OCI-LY3 (cell line): ENCODE results near the gene PDCL3.

ENCODE experiments used
- H2AFZ ChIP-seq: fragments of 200-600, 300-600 bp; shearing (Covaris generic); 2 replicates; pipeline ENCODE4 v1.6.0; 2014; ENCODE audit warnings: antibody characterized with exemption, low read depth, low read length
- H3K27ac ChIP-seq: fragments of 200-600, 300-600 bp; sonication (generic); 2 replicates; pipeline ENCODE4 v1.5.1; 2014; ENCODE audit warnings: mild to moderate bottlenecking, low read length, moderate library complexity, mixed read lengths
- H3K27me3 ChIP-seq: fragments of 200-600, 300-600 bp; sonication (generic); 2 replicates; pipeline ENCODE4 v1.6.1; 2014; ENCODE audit warnings: low read depth, low read length, mixed read lengths
- H3K36me3 ChIP-seq: fragments of 200-600, 300-600 bp; sonication (generic); replicated peaks from 2 replicates; pipeline ENCODE3; 2014; ENCODE audit warnings: low read depth, low read length, mixed read lengths
- H3K4me1 ChIP-seq: fragments of 300-600, 200-600 bp; sonication (generic); 2 replicates; pipeline ENCODE4 v1.6.1; 2014; ENCODE audit warnings: low read length, mixed read lengths
- H3K4me2 ChIP-seq: fragments of 200-600, 300-600 bp; sonication (generic); 2 replicates; pipeline ENCODE4 v1.6.1; 2014; ENCODE audit warnings: low read length, mixed read lengths
- H3K4me3 ChIP-seq: fragments of 300-600, 200-600 bp; sonication (generic); 2 replicates; pipeline ENCODE4 v1.5.1; 2014; ENCODE audit warnings: antibody characterized with exemption, mild to moderate bottlenecking, low read length, moderate library complexity
- H3K79me2 ChIP-seq: fragments of 300-600, 200-600 bp; shearing (Covaris generic); 2 replicates; pipeline ENCODE4 v1.6.1; 2014; ENCODE audit warnings: mild to moderate bottlenecking, low read length, mixed read lengths
- H3K9ac ChIP-seq: fragments of 300-600, 200-600 bp; shearing (Covaris generic); 2 replicates; pipeline ENCODE4 v1.6.0; 2014; ENCODE audit warnings: mild to moderate bottlenecking, low read length, moderate library complexity
- H3K9me3 ChIP-seq: fragments of 200-600, 300-600 bp; shearing (Covaris generic); 2 replicates; pipeline ENCODE4 v1.6.1; 2014; ENCODE audit warnings: low read length, mixed read lengths; ENCODE audit not compliant: insufficient read depth
- H4K20me1 ChIP-seq: fragments of 200-600, 300-600 bp; sonication (generic); 2 replicates; pipeline ENCODE4 v1.6.1; 2016; ENCODE audit warnings: low read length, mixed read lengths; ENCODE audit not compliant: insufficient read depth
- CTCF ChIP-seq: fragments of 200-600, 300-600 bp; sonication (generic); IDR thresholded peaks from 2 replicates; pipeline ENCODE4 v1.5.1; 2014; ENCODE audit warnings: antibody characterized with exemption, low read length, low read depth
- EZH2phosphoT487 ChIP-seq: fragments of 200-600 bp; shearing (Covaris generic); IDR thresholded peaks from 2 replicates; pipeline ENCODE4 v1.6.1; 2018; ENCODE audit warnings: antibody characterized with exemption, mixed run types, low read depth

Gene PDCL3

DNA sequence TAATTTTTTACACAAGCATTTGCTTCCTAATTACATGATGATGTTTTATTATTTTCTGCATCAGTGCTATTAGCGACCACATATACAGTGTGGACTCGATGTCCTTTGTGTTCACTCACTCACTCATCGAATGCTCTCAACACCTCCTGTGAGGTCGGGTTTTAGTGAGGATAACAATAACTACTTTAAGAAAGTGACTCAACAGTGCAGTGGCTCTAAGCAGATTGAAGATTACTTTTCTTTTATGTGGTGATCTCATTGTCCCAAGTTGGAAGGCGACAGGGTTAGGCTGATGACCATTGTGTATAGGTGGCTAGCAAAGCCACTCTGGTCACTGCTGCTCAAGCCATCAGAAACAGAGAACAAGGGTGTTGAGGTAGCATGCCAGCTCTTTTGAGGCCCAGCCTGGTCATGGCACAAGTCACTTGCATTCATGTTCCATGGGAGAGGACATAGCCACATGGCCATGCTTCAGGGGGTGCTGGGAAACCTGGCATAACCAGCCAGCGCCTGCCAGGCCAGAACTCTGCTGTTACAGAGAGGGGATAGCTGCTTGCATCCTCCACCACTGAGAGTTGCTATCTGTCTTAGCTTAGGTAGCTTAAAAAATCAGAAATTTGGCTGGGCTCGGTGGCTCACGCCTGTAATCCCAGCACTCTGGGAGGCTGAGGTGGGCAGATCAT is 60.4 kb downstream of the PDCL3 start:
- no peak overlapping the region for H2AFZ ChIP-seq
- no peak overlapping the region for H3K4me3 ChIP-seq
- no peaks in the 10 kb centered on the region for H3K9me3 ChIP-seq
- H3K4me2 ChIP-seq = no peak overlapping the region
- TF ChIP-seq CTCF (no peak), EZH2phosphoT487 (no peak)
- H4K20me1 ChIP-seq = no peaks in the 10 kb centered on the region
- H3K4me1 ChIP-seq = no peaks in the 10 kb centered on the region
- no peaks in the 10 kb centered on the region for H3K79me2 ChIP-seq
- no peak overlapping the region for H3K27ac ChIP-seq
- H3K9ac ChIP-seq = no peak overlapping the region
- H3K27me3 ChIP-seq = peaks cover 38% of the 10 kb centered on the region
- H3K36me3 ChIP-seq = no peaks in the 10 kb centered on the region

GRCh38 chr2:100623930-100624329 is 61.1 kb downstream of the PDCL3 start:
- no peak overlapping the region for H3K9ac ChIP-seq
- H3K27me3 ChIP-seq = peaks cover 38% of the 10 kb centered on the region
- H3K4me2 ChIP-seq = no peak overlapping the region
- no peaks in the 10 kb centered on the region for H3K36me3 ChIP-seq
- no peak overlapping the region for H3K4me3 ChIP-seq
- no peak overlapping the region for H3K27ac ChIP-seq
- no peak overlapping the region for H2AFZ ChIP-seq
- no peaks in the 10 kb centered on the region for H3K79me2 ChIP-seq
- TF ChIP-seq EZH2phosphoT487 (no peak), CTCF (no peak)
- H4K20me1 ChIP-seq = no peaks in the 10 kb centered on the region
- H3K4me1 ChIP-seq = no peaks in the 10 kb centered on the region
- H3K9me3 ChIP-seq = no peaks in the 10 kb centered on the region

DNA sequence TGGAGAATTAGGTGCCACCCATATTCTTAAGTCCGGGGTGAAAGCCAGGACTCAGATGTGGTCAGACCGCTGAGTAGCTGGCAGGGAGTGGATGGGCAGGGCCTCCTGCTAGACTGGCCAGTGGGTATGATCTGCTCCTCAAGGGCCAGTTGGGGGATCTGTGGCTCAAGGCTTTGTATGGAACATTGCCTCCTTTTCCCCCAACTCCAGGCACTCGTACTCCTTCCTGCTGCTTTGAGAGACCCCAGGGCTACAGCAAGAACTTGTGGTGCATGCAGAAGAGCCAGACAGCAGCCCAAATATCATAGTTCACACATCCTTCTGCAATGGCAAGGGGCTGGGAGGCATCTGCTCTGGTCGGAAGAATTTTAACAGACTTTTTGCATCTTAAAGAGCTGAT is 61.7 kb downstream of the PDCL3 start:
- no peak overlapping the region for H3K27ac ChIP-seq
- H3K4me2 ChIP-seq = no peak overlapping the region
- no peaks in the 10 kb centered on the region for H4K20me1 ChIP-seq
- no peaks in the 10 kb centered on the region for H3K36me3 ChIP-seq
- no peak overlapping the region for H3K4me3 ChIP-seq
- no peaks in the 10 kb centered on the region for H3K9me3 ChIP-seq
- H3K4me1 ChIP-seq = no peaks in the 10 kb centered on the region
- TF ChIP-seq EZH2phosphoT487 (no peak), CTCF (no peak)
- no peak overlapping the region for H2AFZ ChIP-seq
- H3K9ac ChIP-seq = no peak overlapping the region
- H3K27me3 ChIP-seq = peaks cover 38% of the 10 kb centered on the region
- no peaks in the 10 kb centered on the region for H3K79me2 ChIP-seq

DNA sequence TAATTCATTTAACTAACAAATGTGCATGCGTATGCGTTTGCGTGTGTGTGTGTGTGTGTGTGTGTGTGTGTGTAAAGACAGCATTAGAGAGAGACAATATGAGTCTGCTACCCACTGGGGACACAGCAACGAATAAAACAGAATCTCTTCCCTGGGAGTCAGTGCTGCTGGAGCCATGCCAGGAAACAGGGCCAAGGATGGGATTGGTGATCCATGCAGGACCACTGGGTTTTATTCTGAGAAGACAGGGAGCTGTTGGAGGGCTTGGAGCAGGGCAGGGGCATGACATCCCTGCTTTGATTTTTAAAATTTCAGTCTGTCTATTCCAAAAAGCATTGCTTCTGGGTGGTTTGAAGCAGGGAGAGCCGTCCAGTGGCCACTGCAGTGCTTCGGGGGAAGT is 62.9 kb downstream of the PDCL3 start:
- no peak overlapping the region for H3K27ac ChIP-seq
- no peak overlapping the region for H3K4me3 ChIP-seq
- H4K20me1 ChIP-seq = no peaks in the 10 kb centered on the region
- no peak overlapping the region for H3K9ac ChIP-seq
- H3K36me3 ChIP-seq = no peaks in the 10 kb centered on the region
- H3K79me2 ChIP-seq = no peaks in the 10 kb centered on the region
- H3K27me3 ChIP-seq = peaks cover 38% of the 10 kb centered on the region
- no peaks in the 10 kb centered on the region for H3K9me3 ChIP-seq
- no peaks in the 10 kb centered on the region for H3K4me1 ChIP-seq
- no peak overlapping the region for H2AFZ ChIP-seq
- H3K4me2 ChIP-seq = no peak overlapping the region
- TF ChIP-seq CTCF (no peak), EZH2phosphoT487 (no peak)
